Loucy (cell line): ENCODE measurements around the gene SLC39A11.

Experiments used
- EZH2phosphoT487 ChIP-seq: fragments of 200-600 bp; IDR thresholded peaks from 2 replicates; pipeline ENCODE4 v1.6.1; 2018; ENCODE audit warnings: antibody characterized with exemption, mild to moderate bottlenecking, moderate library complexity, borderline replicate concordance
- TF ChIP-seq, protein P1 (sequence below): fragments of 200-600 bp; sonication (generic); conservative IDR thresholded peaks from 2 replicates; pipeline ENCODE4 v1.5.1; 2014; ENCODE audit warnings: mild to moderate bottlenecking, antibody characterized with exemption, low read length

DNA sequence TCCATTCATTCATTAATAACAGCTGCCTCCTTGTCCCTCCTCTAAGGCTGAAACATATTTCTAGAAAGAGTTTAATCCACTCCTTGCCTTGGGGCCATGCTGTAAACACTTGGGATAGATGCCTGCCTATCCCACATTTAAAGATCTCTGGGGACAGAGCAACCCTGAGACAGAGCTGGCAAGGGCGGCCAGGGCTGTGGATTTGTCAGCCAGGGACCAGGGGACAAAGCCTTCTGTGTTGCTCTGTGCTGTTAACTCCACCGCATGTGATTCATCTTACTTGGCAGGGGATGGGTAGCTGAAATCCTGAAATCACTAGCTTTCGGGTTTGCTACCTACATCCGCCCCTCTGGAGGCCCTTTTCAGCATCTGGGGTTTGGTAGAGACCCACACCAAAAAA is 392.9 kb downstream of the SLC39A11 start:
- TF ChIP-seq, protein P1, sequence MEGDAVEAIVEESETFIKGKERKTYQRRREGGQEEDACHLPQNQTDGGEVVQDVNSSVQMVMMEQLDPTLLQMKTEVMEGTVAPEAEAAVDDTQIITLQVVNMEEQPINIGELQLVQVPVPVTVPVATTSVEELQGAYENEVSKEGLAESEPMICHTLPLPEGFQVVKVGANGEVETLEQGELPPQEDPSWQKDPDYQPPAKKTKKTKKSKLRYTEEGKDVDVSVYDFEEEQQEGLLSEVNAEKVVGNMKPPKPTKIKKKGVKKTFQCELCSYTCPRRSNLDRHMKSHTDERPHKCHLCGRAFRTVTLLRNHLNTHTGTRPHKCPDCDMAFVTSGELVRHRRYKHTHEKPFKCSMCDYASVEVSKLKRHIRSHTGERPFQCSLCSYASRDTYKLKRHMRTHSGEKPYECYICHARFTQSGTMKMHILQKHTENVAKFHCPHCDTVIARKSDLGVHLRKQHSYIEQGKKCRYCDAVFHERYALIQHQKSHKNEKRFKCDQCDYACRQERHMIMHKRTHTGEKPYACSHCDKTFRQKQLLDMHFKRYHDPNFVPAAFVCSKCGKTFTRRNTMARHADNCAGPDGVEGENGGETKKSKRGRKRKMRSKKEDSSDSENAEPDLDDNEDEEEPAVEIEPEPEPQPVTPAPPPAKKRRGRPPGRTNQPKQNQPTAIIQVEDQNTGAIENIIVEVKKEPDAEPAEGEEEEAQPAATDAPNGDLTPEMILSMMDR: no peak
- TF ChIP-seq EZH2phosphoT487: no peak
